Tibial nerve (tissue), 3 donors: ENCODE results near the gene SYNGAP1.

Experiments used
- CTCF ChIP-seq, 5 experiments: fragments of 200-600 bp in 3 of 5; fragments of 450-650 bp in 2 of 5; sonication (generic) in 3 of 5; IDR thresholded peaks; one replicate each; pipeline ENCODE4 v1.5.1; 2016 to 2019; ENCODE audit warnings: antibody characterized with exemption in 5 of 5, mild to moderate bottlenecking in 3 of 5, moderate library complexity in 2 of 5
- POLR2A ChIP-seq, 2 donors: fragments of 450-650 bp; IDR thresholded peaks; one replicate each; pipeline ENCODE4 v1.6.1; 2017; ENCODE audit warnings: antibody characterized with exemption in 2 of 2, mild to moderate bottlenecking in 2 of 2, moderate library complexity in 2 of 2

DNA sequence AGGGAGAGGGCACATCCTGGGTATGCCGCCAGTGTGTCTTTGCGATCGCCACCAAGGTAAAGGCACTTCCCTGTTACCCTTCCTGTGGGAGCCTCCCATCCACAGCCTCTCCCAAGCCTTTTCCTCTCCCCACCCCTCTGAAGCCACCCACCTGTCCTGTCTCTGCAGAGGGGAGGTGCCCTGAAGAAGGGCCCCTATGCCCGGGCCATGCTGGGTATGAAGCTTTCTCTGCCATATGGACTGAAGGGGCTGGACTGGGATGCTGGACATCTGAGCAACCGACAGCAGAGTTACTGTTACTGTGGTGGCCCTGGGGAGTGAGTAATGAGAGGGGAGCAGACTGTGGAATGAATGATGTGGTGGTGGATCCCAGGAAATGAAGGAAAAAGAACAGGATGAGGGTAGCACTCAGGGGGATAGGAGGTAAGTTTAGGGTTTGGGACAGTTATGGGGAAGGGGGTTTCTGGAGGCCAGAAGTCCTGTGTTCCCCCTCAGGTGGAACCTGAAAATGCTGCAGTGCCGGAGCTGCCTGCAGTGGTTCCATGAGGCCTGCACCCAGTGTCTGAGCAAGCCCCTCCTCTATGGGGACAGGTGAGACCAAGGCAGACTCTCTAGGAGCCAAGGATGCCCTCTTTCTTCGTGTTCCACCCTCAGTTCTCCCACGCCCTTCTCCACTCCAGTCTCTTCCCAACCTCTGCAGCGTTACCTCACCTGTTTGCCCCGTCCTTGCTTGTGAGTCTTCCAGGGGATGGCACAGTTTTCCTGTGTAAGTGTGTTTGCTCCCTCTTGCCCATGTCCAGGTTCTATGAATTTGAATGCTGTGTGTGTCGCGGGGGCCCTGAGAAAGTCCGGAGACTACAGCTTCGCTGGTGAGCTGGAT lies 6.4 kb upstream of the SYNGAP1 start:
- TF ChIP-seq CTCF (IDR thresholded peaks at IDR 0.05) (no peak), POLR2A (IDR thresholded peaks at IDR 0.05) (no peak)
